HFFc6 (cell line): ENCODE measurements around the gene ADAM8. TPM values are rescaled to one million over a fixed set of nuclear protein-coding genes. Genes with fewer than 3 reads are reported as not detected.
"Not testable (repeated sequence)": the region's sequence is repeated elsewhere in the genome, so short reads cannot be mapped to it uniquely, and the experiment has no call there.

Source experiments
- DNase-seq: peaks from one replicate; pipeline ENCODE4 v3.0.0-alpha.2; 2018
- H3K27ac Mint-ChIP-seq: 2 replicates; pipeline ENCODE4 v1.8.0; 2020; ENCODE audit warnings: mild to moderate bottlenecking, mixed read lengths
- H3K27me3 Mint-ChIP-seq: 2 replicates; pipeline ENCODE4 v1.8.0; 2021; ENCODE audit warnings: mild to moderate bottlenecking, moderate library complexity, mixed read lengths; ENCODE audit not compliant: insufficient read depth
- H3K36me3 Mint-ChIP-seq: 2 replicates; pipeline ENCODE4 v1.8.0; 2021; ENCODE audit warnings: low read depth, mixed read lengths
- H3K4me1 Mint-ChIP-seq: 2 replicates; pipeline ENCODE4 v1.8.0; 2020; ENCODE audit warnings: low read depth, mixed read lengths
- H3K4me3 Mint-ChIP-seq: 2 replicates; pipeline ENCODE4 v1.8.0; 2020; ENCODE audit warnings: mild to moderate bottlenecking, moderate library complexity, mixed read lengths
- H3K9me3 Mint-ChIP-seq: 2 replicates; pipeline ENCODE4 v1.8.0; 2020; ENCODE audit warnings: mild to moderate bottlenecking, mixed read lengths
- total RNA-seq, 6 experiments: library from RNA; stranded (reverse); fragmentation: NEBNext Ultra II Directional; extraction: Animal tissue kit (Norgen Biotek cat#: 25700); gene quantifications; 2 replicates in 1 of 6; 3 replicates in 5 of 6; pipeline ENCODE4 v1.2.3, GENCODE V29; 2021
- TF ChIP-seq, protein P1 (sequence below): fragments of 200-600 bp; sonication (generic); IDR thresholded peaks from 2 replicates; pipeline ENCODE4 v1.5.0; 2021; ENCODE audit warnings: antibody characterized with exemption, mild to moderate bottlenecking

The ADAM8 gene
- total RNA-seq, 6 experiments from 2014 or later, result 0.99 to 2.9 (median 1.2) TPM

DNA sequence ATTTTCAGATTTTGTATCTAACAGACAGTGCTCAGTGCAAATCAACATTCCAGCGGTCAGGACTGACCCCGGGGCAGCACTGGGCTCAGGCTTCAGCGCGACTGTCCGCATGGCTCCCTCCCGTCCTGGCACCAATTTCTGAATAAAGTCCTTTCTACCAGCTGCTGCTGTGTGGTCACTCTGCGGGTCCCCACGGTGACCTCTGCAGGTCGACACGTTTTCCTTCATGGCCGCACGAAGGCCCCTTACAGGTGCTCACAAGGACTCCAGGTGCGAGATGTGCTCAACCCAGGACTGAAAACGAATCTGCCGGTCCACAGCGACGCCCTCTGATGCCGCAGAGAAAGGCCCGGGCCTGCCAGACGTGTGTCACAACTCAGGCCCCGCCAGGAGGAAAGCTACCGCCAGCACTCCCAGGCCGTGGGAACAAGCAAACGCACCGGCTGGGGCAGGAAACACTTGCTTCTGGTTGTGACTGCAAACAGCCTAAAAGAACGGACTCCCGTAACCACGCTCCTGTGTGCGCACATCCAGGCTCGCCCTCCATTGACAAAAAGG, 50.3 kb downstream of the ADAM8 start:
- no peak overlapping the region for H3K27ac Mint-ChIP-seq
- H3K9me3 Mint-ChIP-seq, result no peaks in the 10 kb centered on the region
- H3K4me3 Mint-ChIP-seq, result no peak overlapping the region
- DNase-seq, result no peak
- H3K4me1 Mint-ChIP-seq, result no peaks in the 10 kb centered on the region
- no peaks in the 10 kb centered on the region for H3K36me3 Mint-ChIP-seq
- H3K27me3 Mint-ChIP-seq, result peaks cover 15% of the 10 kb centered on the region
- TF ChIP-seq, protein P1, sequence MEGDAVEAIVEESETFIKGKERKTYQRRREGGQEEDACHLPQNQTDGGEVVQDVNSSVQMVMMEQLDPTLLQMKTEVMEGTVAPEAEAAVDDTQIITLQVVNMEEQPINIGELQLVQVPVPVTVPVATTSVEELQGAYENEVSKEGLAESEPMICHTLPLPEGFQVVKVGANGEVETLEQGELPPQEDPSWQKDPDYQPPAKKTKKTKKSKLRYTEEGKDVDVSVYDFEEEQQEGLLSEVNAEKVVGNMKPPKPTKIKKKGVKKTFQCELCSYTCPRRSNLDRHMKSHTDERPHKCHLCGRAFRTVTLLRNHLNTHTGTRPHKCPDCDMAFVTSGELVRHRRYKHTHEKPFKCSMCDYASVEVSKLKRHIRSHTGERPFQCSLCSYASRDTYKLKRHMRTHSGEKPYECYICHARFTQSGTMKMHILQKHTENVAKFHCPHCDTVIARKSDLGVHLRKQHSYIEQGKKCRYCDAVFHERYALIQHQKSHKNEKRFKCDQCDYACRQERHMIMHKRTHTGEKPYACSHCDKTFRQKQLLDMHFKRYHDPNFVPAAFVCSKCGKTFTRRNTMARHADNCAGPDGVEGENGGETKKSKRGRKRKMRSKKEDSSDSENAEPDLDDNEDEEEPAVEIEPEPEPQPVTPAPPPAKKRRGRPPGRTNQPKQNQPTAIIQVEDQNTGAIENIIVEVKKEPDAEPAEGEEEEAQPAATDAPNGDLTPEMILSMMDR, result no peak

DNA sequence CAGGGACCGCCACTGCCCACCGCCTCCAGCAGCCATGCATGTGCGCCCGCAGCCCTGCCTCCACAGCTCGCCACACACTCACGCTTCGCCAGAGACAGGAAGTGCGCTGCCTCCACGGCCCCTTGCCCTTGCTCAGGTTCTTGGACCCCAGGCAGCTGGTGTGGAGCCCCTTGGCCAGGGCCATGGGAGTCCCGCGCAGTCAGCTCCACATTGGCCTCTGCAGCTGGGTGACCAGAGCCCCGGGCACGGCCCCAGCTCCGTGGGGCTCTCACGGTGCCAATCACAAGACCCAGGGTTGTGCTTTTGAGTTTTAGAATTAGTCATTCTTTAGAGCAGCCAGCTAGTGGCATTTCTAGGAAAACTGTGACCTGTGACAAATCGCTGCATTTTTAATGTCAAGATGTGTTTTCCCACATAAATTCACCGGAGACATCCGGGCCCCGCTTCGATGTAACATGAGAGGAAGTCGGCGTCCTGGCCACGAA, 50.9 kb downstream of the ADAM8 start:
- peaks cover 3% of the 10 kb centered on the region; the same call in 1 of the 2 replicates for H3K9me3 Mint-ChIP-seq
- TF ChIP-seq, protein P1, result no peak
- H3K4me3 Mint-ChIP-seq, result no peak overlapping the region
- no peak for DNase-seq
- no peaks in the 10 kb centered on the region for H3K4me1 Mint-ChIP-seq
- peaks cover 15% of the 10 kb centered on the region for H3K27me3 Mint-ChIP-seq
- H3K36me3 Mint-ChIP-seq, result no peaks in the 10 kb centered on the region
- H3K27ac Mint-ChIP-seq, result no peak overlapping the region

DNA sequence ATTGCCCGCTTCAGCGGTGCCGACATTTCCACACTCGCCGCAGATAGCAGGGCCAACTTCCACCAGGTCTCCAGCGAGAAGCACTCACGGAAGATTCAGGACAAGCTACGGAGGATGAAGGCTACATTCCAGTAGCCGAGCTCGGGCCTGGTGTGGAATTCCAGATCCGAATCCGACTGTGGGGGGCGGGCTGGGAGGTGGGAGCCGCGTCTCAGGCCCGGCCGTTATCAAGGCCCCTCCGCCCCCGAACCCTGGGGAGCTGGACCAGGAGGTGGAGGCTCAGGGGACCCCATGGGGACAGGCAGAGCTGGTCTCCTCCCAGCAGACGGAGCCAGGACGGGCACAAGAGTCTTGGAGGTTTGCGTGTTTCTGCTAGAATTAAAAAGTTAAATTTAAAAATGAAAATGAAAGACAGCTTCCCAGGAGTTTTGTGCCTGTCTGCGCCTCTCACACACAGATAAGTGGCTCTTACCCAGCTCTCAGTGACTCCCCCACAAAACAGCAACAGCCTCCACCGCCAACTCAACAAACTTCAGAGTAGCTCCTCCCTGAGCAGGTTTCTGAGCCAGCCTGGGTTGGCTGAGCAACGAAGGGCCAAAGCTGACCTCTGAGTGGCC, 51.8 kb downstream of the ADAM8 start:
- Mint-ChIP-seq H3K9me3 (peaks cover 4% of the 10 kb centered on the region; the same call in 1 of the 2 replicates), H3K4me3 (no peak overlapping the region), H3K4me1 (no peaks in the 10 kb centered on the region), H3K27ac (no peak overlapping the region), H3K27me3 (peaks cover 15% of the 10 kb centered on the region), H3K36me3 (no peaks in the 10 kb centered on the region)
- TF ChIP-seq, protein P1, result no peak
- no peak for DNase-seq

DNA sequence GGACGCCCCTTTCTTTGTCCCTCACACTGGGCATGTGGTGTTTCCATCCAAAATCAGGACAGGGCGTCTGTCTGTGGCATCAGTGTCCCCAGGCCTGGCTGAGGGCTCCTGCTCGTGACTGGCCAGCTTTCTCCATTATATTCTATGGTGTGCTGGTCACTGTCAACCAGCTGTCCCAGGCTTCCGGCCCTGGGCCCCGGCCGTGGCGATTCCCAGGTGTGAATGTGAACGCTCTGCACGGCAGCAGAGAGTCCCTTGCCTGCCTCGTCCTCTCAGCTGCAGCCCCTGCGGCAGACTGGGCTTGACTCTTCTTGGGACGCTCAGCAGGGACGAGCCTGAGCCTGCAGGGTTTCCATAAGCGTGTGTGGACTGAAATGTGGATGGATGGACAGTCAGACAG, 52.6 kb downstream of the ADAM8 start:
- H3K27ac Mint-ChIP-seq, result no peak overlapping the region
- no peak overlapping the region for H3K4me3 Mint-ChIP-seq

DNA sequence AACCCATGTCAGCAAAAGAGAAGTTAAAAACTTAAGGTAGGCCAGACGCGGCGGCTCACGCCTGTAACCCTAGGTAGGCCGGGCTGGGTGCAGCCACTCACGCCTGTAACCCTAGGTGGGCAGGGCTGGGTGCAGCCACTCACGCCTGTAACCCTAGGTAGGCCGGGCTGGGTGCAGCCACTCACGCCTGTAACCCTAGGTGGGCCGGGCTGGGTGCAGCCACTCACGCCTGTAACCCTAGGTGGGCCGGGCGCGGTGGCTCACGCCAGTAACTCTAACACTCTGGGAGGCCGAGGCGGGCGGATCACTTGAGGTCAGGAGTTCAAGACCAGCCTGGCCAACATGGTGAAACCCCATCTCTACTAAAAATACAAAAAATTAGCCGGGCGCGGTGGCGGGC, 54.9 kb downstream of the ADAM8 start:
- not testable (repeated sequence) for H3K27me3 Mint-ChIP-seq, H3K36me3 Mint-ChIP-seq, H3K27ac Mint-ChIP-seq, H3K9me3 Mint-ChIP-seq, H3K4me1 Mint-ChIP-seq, H3K4me3 Mint-ChIP-seq, DNase-seq

More for the DNA sequence above, 52.6 kb downstream of the ADAM8 start:
- TF ChIP-seq, protein P1, result no peak
- Mint-ChIP-seq H3K4me1 (no peaks in the 10 kb centered on the region), H3K27me3 (peaks cover 9% of the 10 kb centered on the region), H3K9me3 (peaks cover 4% of the 10 kb centered on the region; the same call in 1 of the 2 replicates), H3K36me3 (no peaks in the 10 kb centered on the region)
- no peak for DNase-seq

DNA sequence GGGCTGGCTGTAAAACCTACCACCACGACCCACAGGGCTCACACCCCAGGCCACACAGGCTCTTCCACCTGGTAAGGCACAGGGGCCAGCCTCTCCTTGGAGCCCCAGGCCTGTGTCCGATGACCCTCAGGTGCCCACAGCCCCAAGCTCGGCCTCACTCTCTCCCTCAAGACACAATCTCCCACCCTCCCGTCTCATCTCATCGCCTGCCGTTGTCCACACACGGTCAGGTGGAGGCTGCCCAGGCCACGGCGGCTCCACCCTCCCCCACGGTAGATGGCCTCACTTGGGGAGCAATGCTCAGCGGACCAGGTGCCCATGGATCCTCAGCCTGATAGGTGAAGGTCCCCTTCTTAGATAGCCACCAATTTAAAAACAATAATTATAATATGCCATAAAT, 55.3 kb downstream of the ADAM8 start:
- H3K4me3 Mint-ChIP-seq, result no peak overlapping the region
- H3K27ac Mint-ChIP-seq, result no peak overlapping the region
- no peaks in the 10 kb centered on the region for H3K36me3 Mint-ChIP-seq
- H3K27me3 Mint-ChIP-seq, result no peaks in the 10 kb centered on the region; the same call in none of the 2 replicates
- peaks cover 12% of the 10 kb centered on the region; the same call in 1 of the 2 replicates for H3K9me3 Mint-ChIP-seq
- no peak for DNase-seq
- TF ChIP-seq, protein P1, result no peak
- no peaks in the 10 kb centered on the region for H3K4me1 Mint-ChIP-seq
